Type B pancreatic cell (in vitro differentiated cells): ENCODE measurements around the gene FXYD4. TPM values are rescaled to one million over a fixed set of nuclear protein-coding genes. Genes with fewer than 3 reads are reported as not detected.

Experiments used
- DNase-seq: peaks from one replicate; pipeline ENCODE4 v3.0.0; 2021; ENCODE audit warnings: mixed read lengths; ENCODE audit not compliant: unreplicated experiment; ENCODE audit errors: extremely low spot score
- H3K27ac Mint-ChIP-seq: 2 replicates; pipeline ENCODE4 v1.8.0; 2021; ENCODE audit warnings: mild to moderate bottlenecking, mixed read lengths
- H3K27me3 Mint-ChIP-seq: 2 replicates; pipeline ENCODE4 v1.8.0; 2021; ENCODE audit warnings: mixed read lengths
- H3K36me3 Mint-ChIP-seq: 2 replicates; pipeline ENCODE4 v1.8.0; 2021; ENCODE audit warnings: mixed read lengths
- H3K4me1 Mint-ChIP-seq: one replicate; pipeline ENCODE4 v1.8.0; 2021; ENCODE audit warnings: mixed read lengths; ENCODE audit not compliant: unreplicated experiment
- H3K4me3 Mint-ChIP-seq: 2 replicates; pipeline ENCODE4 v1.8.0; 2021; ENCODE audit warnings: mild to moderate bottlenecking, mixed read lengths
- H3K9me3 Mint-ChIP-seq: 2 replicates; pipeline ENCODE4 v1.8.0; 2021; ENCODE audit warnings: mixed read lengths
- CTCF ChIP-seq: fragments of 200-600 bp; sonication (generic); conservative IDR thresholded peaks from 2 replicates; pipeline ENCODE4 v1.5.0; 2021; ENCODE audit warnings: antibody characterized with exemption, mild to moderate bottlenecking
- total RNA-seq: library from RNA; stranded (reverse); gene quantifications from 2 replicates; pipeline ENCODE4 v1.2.1, GENCODE V29; 2021; ENCODE audit warnings: low replicate concordance

FXYD4 gene
- total RNA-seq, 1 donor from 2014 or later: 0.97 TPM

- Mint-ChIP-seq H3K9me3 (no peaks in the 10 kb centered on the region), H3K36me3 (no peaks in the 10 kb centered on the region), H3K4me3 (no peak overlapping the region), H3K27ac (no peak overlapping the region), H3K4me1 (peaks cover 5% of the 10 kb centered on the region), H3K27me3 (peaks cover 21% of the 10 kb centered on the region)
- DNase-seq: no peak
- no peak for TF ChIP-seq CTCF
Measured at GRCh38 chr10:43341450-43341849, 30.0 kb upstream of the FXYD4 start.

GRCh38 chr10:43342279-43343125 lies 28.9 kb upstream of the FXYD4 start:
- no peak for DNase-seq
- Mint-ChIP-seq H3K36me3 (no peaks in the 10 kb centered on the region), H3K27me3 (peaks cover 18% of the 10 kb centered on the region), H3K4me3 (no peak overlapping the region), H3K27ac (no peak overlapping the region), H3K4me1 (peaks cover 5% of the 10 kb centered on the region), H3K9me3 (no peaks in the 10 kb centered on the region)
- no peak for TF ChIP-seq CTCF

- no peak overlapping the region for H3K4me3 Mint-ChIP-seq
- no peak overlapping the region for H3K27ac Mint-ChIP-seq
- TF ChIP-seq CTCF: no peak
- no peaks in the 10 kb centered on the region for H3K36me3 Mint-ChIP-seq
- no peak for DNase-seq
- no peaks in the 10 kb centered on the region for H3K9me3 Mint-ChIP-seq
- peaks cover 15% of the 10 kb centered on the region for H3K27me3 Mint-ChIP-seq
- peaks cover 6% of the 10 kb centered on the region for H3K4me1 Mint-ChIP-seq
Measured at GRCh38 chr10:43343126-43343525, 28.3 kb upstream of the FXYD4 start.

GRCh38 chr10:43344051-43344450 lies 27.4 kb upstream of the FXYD4 start:
- Mint-ChIP-seq H3K36me3 (no peaks in the 10 kb centered on the region), H3K27ac (no peak overlapping the region), H3K27me3 (peaks cover 18% of the 10 kb centered on the region), H3K4me1 (peaks cover 12% of the 10 kb centered on the region), H3K4me3 (no peak overlapping the region), H3K9me3 (no peaks in the 10 kb centered on the region)
- TF ChIP-seq CTCF: no peak
- no peak for DNase-seq

GRCh38 chr10:43347997-43348396 lies 23.4 kb upstream of the FXYD4 start:
- H3K36me3 Mint-ChIP-seq: no peaks in the 10 kb centered on the region
- no peak for DNase-seq
- peaks cover 3% of the 10 kb centered on the region for H3K27me3 Mint-ChIP-seq
- no peak overlapping the region for H3K27ac Mint-ChIP-seq
- no peak overlapping the region for H3K4me3 Mint-ChIP-seq
- H3K4me1 Mint-ChIP-seq: peaks cover 7% of the 10 kb centered on the region
- TF ChIP-seq CTCF: no peak
- H3K9me3 Mint-ChIP-seq: no peaks in the 10 kb centered on the region
